Measurements from ENCODE around the gene C12orf56. TPM values are rescaled to one million over a fixed set of nuclear protein-coding genes. Genes with fewer than 3 reads are reported as not detected.
"Not testable (repeated sequence)": the region's sequence is repeated elsewhere in the genome, so short reads cannot be mapped to it uniquely, and the experiment has no call there.

The C12orf56 gene
- polyA plus RNA-seq, 1 donor from 2014 or later: not detected

DNA sequence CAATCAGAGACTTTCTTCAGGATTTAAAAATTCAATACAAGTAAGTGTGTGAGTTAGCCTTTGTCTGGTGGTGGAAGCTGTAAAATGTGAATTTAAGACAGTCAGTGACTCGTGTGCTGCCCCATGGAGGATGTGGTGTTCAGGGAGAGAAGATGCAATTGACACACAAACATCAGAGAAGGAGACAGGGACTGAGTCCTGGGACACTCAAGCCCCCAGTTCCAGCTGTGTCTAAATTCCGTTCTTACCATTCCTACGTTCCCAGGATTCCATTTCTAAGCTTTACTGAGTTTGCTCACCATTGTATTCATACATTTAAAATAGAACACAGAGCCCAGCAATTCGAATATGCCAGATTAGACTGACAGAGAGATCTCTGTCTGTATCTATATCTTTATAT lies 67.6 kb downstream of the C12orf56 start:
- Histone ChIP-seq H3F3A (ENCODE audit: insufficient read depth, low read length, poor library complexity, severe bottlenecking) (no peaks in the 10 kb centered on the region), H3K79me2 (replicated peaks; ENCODE audit: insufficient read depth, low read length) (no peaks in the 10 kb centered on the region), H3K4me3 (ENCODE audit: low read length) (no peak overlapping the region), H3K27ac (ENCODE audit: low read length) (no peak overlapping the region), H3K9me3 (ENCODE audit: low read length) (no peaks in the 10 kb centered on the region), H3K9me2 (ENCODE audit: insufficient read depth, low read length) (no peaks in the 10 kb centered on the region), H3K4me2 (ENCODE audit: low read length) (no peak overlapping the region), H3K9ac (ENCODE audit: low read length) (no peak overlapping the region), H3K36me3 (ENCODE audit: insufficient read depth, low read length) (no peaks in the 10 kb centered on the region), H3K27me3 (ENCODE audit: insufficient read depth, low read depth, low read length) (no peaks in the 10 kb centered on the region), H2AFZ (ENCODE audit: low read depth, low read length) (no peak overlapping the region), H4K20me1 (ENCODE audit: insufficient read depth) (no peaks in the 10 kb centered on the region)
- TF ChIP-seq EP300 (conservative IDR thresholded peaks at IDR 0.05; ENCODE audit: poor library complexity, severe bottlenecking) (no peak), RAD21 (conservative IDR thresholded peaks at IDR 0.05) (no peak), POLR2AphosphoS5 (IDR thresholded peaks at IDR 0.05) (no peak), MXI1 (conservative IDR thresholded peaks at IDR 0.05; ENCODE audit: poor library complexity, severe bottlenecking) (no peak), EZH2 (IDR thresholded peaks at IDR 0.05; ENCODE audit: borderline replicate concordance, insufficient read depth, low read length, poor library complexity, severe bottlenecking) (no peak), SMC3 (conservative IDR thresholded peaks at IDR 0.05; ENCODE audit: poor library complexity) (no peak), TAF1 (IDR thresholded peaks at IDR 0.05; ENCODE audit: low read depth) (no peak)
- TF ChIP-seq, protein P1, sequence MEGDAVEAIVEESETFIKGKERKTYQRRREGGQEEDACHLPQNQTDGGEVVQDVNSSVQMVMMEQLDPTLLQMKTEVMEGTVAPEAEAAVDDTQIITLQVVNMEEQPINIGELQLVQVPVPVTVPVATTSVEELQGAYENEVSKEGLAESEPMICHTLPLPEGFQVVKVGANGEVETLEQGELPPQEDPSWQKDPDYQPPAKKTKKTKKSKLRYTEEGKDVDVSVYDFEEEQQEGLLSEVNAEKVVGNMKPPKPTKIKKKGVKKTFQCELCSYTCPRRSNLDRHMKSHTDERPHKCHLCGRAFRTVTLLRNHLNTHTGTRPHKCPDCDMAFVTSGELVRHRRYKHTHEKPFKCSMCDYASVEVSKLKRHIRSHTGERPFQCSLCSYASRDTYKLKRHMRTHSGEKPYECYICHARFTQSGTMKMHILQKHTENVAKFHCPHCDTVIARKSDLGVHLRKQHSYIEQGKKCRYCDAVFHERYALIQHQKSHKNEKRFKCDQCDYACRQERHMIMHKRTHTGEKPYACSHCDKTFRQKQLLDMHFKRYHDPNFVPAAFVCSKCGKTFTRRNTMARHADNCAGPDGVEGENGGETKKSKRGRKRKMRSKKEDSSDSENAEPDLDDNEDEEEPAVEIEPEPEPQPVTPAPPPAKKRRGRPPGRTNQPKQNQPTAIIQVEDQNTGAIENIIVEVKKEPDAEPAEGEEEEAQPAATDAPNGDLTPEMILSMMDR (IDR thresholded peaks at IDR 0.05; ENCODE audit: poor library complexity, severe bottlenecking): no peak
- TF ChIP-seq, protein P2, sequence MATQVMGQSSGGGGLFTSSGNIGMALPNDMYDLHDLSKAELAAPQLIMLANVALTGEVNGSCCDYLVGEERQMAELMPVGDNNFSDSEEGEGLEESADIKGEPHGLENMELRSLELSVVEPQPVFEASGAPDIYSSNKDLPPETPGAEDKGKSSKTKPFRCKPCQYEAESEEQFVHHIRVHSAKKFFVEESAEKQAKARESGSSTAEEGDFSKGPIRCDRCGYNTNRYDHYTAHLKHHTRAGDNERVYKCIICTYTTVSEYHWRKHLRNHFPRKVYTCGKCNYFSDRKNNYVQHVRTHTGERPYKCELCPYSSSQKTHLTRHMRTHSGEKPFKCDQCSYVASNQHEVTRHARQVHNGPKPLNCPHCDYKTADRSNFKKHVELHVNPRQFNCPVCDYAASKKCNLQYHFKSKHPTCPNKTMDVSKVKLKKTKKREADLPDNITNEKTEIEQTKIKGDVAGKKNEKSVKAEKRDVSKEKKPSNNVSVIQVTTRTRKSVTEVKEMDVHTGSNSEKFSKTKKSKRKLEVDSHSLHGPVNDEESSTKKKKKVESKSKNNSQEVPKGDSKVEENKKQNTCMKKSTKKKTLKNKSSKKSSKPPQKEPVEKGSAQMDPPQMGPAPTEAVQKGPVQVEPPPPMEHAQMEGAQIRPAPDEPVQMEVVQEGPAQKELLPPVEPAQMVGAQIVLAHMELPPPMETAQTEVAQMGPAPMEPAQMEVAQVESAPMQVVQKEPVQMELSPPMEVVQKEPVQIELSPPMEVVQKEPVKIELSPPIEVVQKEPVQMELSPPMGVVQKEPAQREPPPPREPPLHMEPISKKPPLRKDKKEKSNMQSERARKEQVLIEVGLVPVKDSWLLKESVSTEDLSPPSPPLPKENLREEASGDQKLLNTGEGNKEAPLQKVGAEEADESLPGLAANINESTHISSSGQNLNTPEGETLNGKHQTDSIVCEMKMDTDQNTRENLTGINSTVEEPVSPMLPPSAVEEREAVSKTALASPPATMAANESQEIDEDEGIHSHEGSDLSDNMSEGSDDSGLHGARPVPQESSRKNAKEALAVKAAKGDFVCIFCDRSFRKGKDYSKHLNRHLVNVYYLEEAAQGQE (IDR thresholded peaks at IDR 0.05; ENCODE audit: borderline replicate concordance): no peak

DNA sequence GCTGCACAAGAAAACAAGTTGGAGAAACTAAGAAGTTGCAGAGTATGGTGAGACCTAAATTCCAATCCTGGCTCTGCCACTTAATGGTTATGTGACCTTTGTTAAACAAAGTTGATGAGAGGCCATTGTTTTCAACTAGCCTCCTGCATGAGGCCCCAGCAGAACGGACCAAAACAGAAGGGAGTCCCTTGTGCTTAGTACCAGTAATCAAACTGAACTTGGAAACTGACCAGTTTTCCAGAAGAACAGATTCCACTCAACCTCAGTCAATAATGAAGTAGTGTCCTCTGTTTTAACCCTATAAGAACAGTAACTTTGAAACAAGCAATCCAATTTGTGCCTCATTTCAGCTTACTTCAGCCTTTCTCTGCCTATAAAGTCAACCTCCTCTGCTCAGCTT lies 69.9 kb downstream of the C12orf56 start:
- TF ChIP-seq, protein P1 (IDR thresholded peaks at IDR 0.05; ENCODE audit: poor library complexity, severe bottlenecking): no peak
- no peak for TF ChIP-seq RAD21 (conservative IDR thresholded peaks at IDR 0.05)
- TF ChIP-seq SMC3 (conservative IDR thresholded peaks at IDR 0.05; ENCODE audit: poor library complexity): no peak

DNA sequence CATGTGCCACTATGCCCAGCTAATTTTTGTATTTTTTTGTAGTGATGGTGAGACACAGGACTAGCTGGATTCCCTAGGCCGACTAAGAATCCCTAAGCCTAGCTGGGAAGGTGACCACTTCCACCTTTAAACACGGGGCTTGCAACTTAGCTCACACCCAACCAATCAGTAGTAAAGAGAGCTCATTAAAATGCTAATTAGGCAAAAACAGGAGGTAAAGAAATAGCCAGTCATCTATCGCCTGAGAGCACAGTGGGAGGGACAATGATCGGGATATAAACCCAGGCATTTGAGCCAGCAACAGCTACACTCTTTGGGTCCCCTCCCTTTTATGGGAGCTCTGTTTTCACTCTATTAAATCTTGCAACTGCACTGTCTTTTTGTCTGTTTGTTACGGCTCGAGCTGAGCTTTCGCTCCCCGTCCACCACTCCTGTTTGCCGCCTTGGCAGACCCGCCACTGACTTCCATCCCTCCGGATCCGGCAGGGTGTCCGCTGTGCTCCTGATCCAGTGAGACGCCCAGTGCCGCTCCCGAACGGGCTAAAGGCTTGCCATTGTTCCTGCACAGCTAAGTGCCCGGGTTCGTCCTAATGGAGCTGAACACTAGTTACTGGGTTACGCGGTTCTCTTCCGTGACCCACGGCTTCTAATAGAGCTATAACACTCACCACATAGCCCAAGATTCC lies 70.9 kb downstream of the C12orf56 start:
- H3K9ac ChIP-seq (ENCODE audit: low read length); H3K79me2 ChIP-seq (replicated peaks; ENCODE audit: insufficient read depth, low read length); H3K36me3 ChIP-seq (ENCODE audit: insufficient read depth, low read length); H2AFZ ChIP-seq (ENCODE audit: low read depth, low read length); H3K4me3 ChIP-seq (ENCODE audit: low read length); H3K9me2 ChIP-seq (ENCODE audit: insufficient read depth, low read length); H3F3A ChIP-seq (ENCODE audit: insufficient read depth, low read length, poor library complexity, severe bottlenecking); H4K20me1 ChIP-seq (ENCODE audit: insufficient read depth); H3K27ac ChIP-seq (ENCODE audit: low read length); H3K9me3 ChIP-seq (ENCODE audit: low read length); H3K27me3 ChIP-seq (ENCODE audit: insufficient read depth, low read depth, low read length); H3K4me2 ChIP-seq (ENCODE audit: low read length): not testable (repeated sequence)

More for the DNA sequence above, 69.9 kb downstream of the C12orf56 start:
- Histone ChIP-seq H3K9ac (ENCODE audit: low read length) (no peak overlapping the region), H2AFZ (ENCODE audit: low read depth, low read length) (no peak overlapping the region), H3K4me3 (ENCODE audit: low read length) (no peak overlapping the region), H3K27ac (ENCODE audit: low read length) (no peak overlapping the region), H3K36me3 (ENCODE audit: insufficient read depth, low read length) (no peaks in the 10 kb centered on the region), H3K4me2 (ENCODE audit: low read length) (no peak overlapping the region), H4K20me1 (ENCODE audit: insufficient read depth) (no peaks in the 10 kb centered on the region), H3K27me3 (ENCODE audit: insufficient read depth, low read depth, low read length) (no peaks in the 10 kb centered on the region), H3K9me2 (ENCODE audit: insufficient read depth, low read length) (no peaks in the 10 kb centered on the region), H3K79me2 (replicated peaks; ENCODE audit: insufficient read depth, low read length) (no peaks in the 10 kb centered on the region), H3K9me3 (ENCODE audit: low read length) (no peaks in the 10 kb centered on the region), H3F3A (ENCODE audit: insufficient read depth, low read length, poor library complexity, severe bottlenecking) (no peaks in the 10 kb centered on the region)

All from neural cell (in vitro differentiated cells).